NK-92 (cell line): ENCODE results near the gene CHRNA7.
"Not testable (repeated sequence)": the region's sequence is repeated elsewhere in the genome, so short reads cannot be mapped to it uniquely, and the experiment has no call there.

Experiments
- DNase-seq: peaks from one replicate; lab custom pipeline; 2025; ENCODE audit not compliant: unreplicated experiment; lab: John Stamatoyannopoulos, UW

Gene CHRNA7

GRCh38 chr15:32119694-32120330, 89.5 kb downstream of the CHRNA7 start:
- no peak for DNase-seq

DNA sequence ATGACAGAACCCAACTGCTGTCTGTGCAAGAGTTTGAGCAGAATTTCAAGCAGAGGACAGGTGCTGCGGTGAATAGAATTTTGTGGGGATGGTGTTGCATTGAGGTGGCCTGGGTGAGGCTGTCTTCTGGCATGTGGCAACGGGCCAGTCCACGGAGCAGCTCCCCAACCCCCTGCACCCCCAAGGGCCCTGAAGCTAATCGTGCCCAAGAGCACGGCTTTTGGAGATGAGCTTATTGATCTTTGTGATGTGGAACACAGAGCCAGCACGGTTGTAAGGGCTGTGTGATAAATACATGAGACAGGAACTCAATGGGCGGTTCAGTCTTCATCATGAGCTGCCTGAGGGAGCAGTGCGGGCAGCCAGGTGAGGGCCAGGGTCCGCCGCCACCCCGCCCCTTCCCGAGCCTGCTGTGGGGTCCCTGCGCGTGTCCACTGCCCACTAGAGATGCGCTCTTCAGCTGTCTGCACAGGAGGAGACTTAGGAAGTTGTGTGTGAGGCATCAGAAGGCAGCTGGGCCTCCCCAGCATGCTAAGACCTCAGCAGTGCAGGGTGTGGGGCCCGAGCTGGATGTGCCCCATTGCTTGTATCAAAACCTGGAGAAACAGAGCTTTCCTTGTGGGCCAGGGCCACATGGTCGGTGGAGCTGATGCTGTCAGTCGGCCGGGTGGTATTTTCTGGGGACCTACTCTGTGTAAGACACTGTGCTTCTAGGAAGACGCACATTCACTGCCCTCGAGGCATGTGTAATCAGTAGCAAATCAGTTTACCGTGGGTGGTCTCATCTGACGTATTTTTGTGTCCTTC, 90.5 kb downstream of the CHRNA7 start:
- no peak for DNase-seq

DNA sequence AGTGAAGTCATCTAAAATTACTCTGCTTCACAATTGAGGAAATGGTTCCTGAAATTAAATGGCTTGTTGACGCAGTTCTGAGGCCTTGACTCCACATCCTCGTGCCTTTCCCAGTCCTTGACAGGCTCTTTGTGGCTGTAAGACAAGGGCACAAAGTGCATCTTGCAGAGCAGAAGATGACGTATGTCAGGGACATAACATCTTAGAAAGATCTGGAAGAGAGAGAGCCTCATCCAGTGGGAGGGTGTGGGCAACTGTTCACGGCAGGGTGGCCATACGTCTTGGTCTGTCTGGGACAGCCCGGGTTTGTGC, 91.0 kb downstream of the CHRNA7 start:
- DNase-seq = no peak

- DNase-seq = no peak
Observed at GRCh38 chr15:32122013-32122412, 91.7 kb downstream of the CHRNA7 start.

DNA sequence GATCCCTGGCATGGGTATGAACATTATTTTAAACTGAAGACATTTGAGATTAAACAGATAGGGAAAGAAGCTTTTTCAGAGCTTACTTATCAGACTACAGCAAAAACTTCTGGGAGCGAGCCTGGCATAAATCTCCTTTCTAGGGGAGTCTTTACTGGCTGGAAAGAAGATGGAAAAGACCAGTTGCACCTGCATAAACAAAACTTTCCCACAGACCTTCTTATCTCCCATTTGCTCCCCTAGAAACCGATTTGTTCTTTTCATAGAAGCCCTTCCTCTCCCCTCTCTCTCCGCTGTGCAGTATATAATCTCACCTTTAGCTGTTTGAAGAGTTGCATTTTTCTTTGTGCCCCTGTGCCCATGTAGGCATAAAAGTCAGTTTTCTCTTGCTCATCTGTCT, 93.2 kb downstream of the CHRNA7 start:
- no peak for DNase-seq

- no peak for DNase-seq
Observed at GRCh38 chr15:32124726-32125125, 94.4 kb downstream of the CHRNA7 start.

DNA sequence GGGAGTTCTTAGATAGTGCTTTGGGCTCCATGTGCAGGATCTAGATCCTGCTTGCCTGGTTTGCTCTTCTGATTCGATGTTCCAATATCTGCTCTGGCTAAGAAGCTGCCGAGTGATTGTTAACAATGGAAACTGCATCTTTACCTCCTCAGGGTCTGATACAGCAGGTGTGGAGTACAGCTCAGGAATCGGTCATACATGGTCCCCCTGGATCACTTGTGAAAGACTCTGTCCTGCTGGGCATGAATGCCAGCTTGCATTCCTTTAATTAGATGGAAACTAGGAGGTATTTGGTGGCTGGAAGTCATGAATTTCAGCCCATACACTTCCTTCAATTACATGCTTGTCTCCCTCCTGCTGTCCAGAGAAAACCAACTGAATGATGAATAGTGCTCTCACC, 95.3 kb downstream of the CHRNA7 start:
- DNase-seq = no peak

DNA sequence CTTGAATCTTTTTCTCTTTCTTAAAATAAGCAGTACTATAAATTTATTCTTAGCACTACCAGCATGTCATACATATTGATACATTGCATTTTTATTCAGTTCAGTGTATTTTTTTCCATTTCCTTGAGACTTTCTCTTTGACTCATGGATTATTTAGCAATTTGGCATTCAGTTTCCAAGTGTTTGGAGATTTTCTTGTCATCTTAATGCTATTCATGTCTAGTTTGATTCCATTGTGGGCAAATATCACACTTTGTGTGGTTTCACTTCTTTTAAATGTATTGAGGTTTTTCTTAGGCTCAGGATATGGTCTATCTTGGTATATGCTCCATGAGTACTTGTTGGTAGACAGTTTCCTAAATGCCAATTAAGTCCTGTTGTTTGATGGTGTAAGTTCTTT, 99.5 kb downstream of the CHRNA7 start:
- no peak for DNase-seq

DNA sequence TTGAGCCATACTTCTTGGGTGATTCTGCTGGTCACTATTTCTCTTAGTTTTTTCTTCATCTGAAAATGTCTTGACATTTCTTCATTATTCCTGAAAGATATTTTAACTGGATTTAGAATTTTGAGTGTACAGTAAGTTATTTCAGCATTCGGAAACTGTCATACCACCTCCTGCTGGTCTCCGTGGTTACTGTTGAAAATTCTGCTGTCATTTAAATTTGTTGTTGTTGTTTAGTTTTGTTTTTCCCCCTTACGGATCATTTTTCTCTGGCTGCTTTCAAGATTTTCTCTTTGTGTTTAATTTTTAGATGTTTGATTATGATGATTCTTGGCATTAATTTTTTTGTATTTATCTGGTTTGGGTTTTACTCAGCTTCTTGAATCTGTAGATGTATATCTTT, 100.5 kb downstream of the CHRNA7 start:
- no peak for DNase-seq

GRCh38 chr15:32131803-32132202, 101.5 kb downstream of the CHRNA7 start:
- DNase-seq = no peak

GRCh38 chr15:32132859-32133258, 102.5 kb downstream of the CHRNA7 start:
- no peak for DNase-seq

DNA sequence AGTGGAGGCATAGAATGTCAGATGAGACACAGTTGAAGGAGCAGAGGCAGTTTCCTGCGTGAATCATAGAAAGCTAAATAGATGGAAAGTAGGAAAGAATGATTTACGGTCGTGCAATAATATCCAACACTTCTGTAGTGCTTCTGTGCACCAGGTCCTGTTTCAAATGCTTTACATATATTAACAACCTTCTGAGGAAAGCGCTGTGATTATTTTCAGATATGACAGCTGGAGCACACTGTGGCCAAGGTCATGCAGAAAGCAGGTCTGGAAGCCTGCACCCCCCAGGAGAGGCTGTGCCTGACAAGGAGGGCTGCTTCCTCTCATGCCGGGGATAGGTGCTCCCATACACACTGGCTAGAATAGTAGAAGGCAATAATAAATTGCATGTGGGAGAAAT, 104.5 kb downstream of the CHRNA7 start:
- DNase-seq = no peak

DNA sequence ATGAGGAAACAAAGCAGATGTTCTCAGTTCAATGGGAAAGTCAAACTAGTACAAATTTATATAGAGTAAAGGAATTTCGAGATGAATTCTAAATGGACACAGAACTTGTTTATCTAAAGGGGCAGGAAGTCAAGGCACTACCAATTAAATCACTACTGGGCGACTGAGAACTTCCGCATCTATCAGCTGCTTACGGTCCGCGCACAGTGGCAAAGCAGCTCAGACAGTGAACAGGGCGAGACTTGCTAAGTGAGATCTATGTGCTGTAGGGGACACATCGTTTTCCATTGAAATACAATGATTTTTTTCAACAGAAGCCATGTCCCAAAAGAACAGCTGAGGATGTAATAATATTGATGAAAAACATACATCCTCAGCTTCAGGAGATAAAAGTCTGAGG, 105.0 kb downstream of the CHRNA7 start:
- no peak for DNase-seq

DNA sequence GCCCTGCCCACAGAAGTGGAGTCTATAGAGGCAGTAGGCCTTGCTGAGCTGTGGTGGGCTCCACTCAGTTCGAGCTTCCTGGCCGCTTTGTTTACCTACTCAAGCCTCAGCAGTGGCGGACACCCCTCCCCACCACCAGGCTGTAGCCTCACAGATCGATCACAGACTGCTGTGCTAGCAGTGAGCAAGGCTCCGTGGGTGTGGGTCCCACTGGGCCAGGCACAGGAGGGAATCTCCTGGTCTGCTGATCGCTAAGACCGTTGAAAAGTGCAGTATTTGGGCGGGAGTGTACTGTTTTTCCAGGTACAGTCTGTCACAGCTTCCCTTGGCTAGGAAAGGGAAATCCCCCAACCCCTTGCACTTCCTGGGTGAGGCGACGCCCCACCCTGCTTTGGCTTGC, 115.2 kb downstream of the CHRNA7 start:
- not testable (repeated sequence) for DNase-seq

- no peak for DNase-seq
Observed at GRCh38 chr15:32148833-32149555, 118.7 kb downstream of the CHRNA7 start.

GRCh38 chr15:32152574-32152973, 122.3 kb downstream of the CHRNA7 start:
- DNase-seq = no peak

DNA sequence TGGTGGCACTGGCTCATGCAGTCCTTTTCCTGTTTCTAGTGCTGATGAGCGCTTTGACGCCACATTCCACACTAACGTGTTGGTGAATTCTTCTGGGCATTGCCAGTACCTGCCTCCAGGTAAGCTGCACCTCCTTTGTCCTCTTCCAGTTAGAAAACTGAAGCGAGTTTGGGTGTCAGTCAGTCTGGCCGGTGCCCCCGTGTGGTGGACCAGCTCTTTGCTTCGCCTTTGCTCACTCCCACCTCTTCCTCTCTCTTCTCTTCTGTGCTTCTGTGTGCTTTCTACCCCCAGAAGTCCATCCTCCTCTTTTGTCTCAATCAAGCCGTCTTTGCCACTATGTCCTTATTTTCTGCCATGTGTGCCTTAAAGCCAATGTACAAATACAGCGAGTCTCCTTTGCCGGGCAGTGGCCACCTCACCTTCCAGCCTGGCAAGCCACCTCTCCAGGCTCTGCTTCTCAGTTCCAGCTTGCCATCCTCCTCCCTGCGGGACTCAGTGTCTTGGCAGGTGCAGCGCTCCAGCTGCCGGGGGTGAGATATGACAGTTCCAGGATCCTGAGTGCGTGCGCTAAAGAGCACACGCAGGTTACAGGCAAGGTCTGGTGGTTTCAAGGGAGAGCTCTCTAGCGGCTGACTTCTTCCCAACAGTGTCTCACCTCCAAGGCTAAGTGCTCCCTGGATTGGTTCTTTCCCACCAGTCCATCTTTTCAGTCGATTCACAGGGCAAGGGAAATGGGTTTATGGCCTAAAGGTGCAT, 123.7 kb downstream of the CHRNA7 start:
- not testable (repeated sequence) for DNase-seq

- DNase-seq = not testable (repeated sequence)
Observed at GRCh38 chr15:32162143-32162542, 131.8 kb downstream of the CHRNA7 start.

- DNase-seq = not testable (repeated sequence)
Observed at GRCh38 chr15:32164065-32164464, 133.8 kb downstream of the CHRNA7 start.

DNA sequence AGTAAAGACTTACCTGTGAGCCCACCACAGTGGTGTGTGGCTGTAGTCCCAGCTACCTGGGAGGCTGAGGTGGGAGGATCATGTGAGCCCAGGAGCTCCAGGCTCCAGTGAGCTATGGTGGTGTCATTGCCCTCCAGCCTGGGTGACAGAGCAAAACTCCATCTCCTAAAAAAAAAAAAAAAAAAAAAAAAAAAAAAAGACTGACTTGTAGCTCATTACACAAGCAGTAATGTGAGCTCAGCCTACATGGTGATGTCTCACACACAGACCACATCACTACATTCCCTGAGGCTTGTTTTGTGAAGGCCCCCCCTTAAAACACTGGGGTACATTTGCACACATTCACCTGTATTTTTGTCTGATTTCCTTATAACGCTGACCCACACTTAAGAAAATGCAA, 134.4 kb downstream of the CHRNA7 start:
- not testable (repeated sequence) for DNase-seq

GRCh38 chr15:32165775-32166174, 135.5 kb downstream of the CHRNA7 start:
- DNase-seq = not testable (repeated sequence)
